ENCODE data around the gene ZNF546. TPM values are rescaled to one million over a fixed set of nuclear protein-coding genes. Genes with fewer than 3 reads are reported as not detected.

Gene ZNF546
- 0.41 TPM for polyA plus RNA-seq (2012; ENCODE audit: insufficient read length, low read depth)

DNA sequence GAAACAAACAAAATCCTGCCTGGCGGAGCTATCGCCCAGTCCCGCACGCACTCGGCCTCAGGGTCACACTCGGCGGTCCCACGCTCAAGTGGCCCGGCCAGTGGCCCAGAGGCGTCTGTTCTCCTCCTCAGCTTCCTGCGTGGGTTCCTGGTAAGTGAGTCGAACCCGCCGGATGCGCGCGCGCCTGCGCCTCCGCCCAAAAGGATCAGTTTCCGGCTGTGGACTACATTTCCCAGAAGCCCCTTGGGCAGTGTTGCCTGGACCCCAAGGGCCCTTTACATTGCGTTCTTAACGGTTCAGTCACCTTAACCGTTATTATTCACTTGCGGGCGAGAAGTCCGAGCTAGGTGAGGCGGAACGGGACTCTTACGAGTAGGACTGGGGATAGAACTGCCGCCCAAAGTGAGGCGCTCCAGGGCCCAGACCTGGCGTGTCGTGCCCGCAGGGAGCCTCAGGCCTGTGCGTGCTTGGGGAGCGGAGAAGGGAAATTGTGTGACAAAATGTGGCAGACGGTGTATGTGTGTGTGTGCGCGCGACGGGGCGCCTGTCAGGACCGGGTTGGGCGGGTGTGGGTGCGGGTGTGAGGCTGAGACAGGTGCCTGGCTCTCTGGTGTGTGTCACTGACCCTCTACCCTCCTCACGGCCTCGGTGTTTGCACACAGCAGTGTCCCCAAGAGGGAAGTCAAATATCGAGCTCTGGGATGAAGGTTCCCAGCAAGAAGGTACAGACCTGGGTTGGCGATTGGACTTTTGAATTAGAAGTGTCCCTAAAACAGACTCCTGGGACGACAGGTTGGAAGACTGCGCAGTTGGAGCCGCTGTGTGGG, at the start of gene ZNF546:
ZNF546 (plus strand) TSS at position 250 of the 827 bp plus-strand sequence. CDS start 1,267 bp downstream, outside the sequence.
- TF ChIP-seq REST (IDR thresholded peaks at IDR 0.05; ENCODE audit: insufficient read depth in 1 of 2, low read depth in 2 of 2, low read length in 2 of 2) (no peak), TAF1 (IDR thresholded peaks at IDR 0.05; ENCODE audit: borderline replicate concordance, insufficient read depth, low read length) (peak; percentile 91; the same call in 1 of the 2 replicates), POLR2AphosphoS5 (IDR thresholded peaks at IDR 0.05; ENCODE audit: low read depth, low read length) (peak; percentile 99), SIN3A (IDR thresholded peaks at IDR 0.05; ENCODE audit: borderline replicate concordance, insufficient read depth, low read length) (no peak), FOXP2 (optimal IDR thresholded peaks at IDR 0.05; ENCODE audit: borderline replicate concordance, extremely low read depth, extremely low read length, insufficient read depth) (peak; percentile 8)

GRCh38 chr19:39949026-39949747, 47.7 kb upstream of the ZNF546 start:
- TF ChIP-seq REST (IDR thresholded peaks at IDR 0.05; ENCODE audit: insufficient read depth in 1 of 2, low read depth in 2 of 2, low read length in 2 of 2) (no peak), SIN3A (IDR thresholded peaks at IDR 0.05; ENCODE audit: borderline replicate concordance, insufficient read depth, low read length) (no peak), FOXP2 (optimal IDR thresholded peaks at IDR 0.05; ENCODE audit: borderline replicate concordance, extremely low read depth, extremely low read length, insufficient read depth) (no peak), POLR2AphosphoS5 (IDR thresholded peaks at IDR 0.05; ENCODE audit: low read depth, low read length) (no peak), TAF1 (IDR thresholded peaks at IDR 0.05; ENCODE audit: borderline replicate concordance, insufficient read depth, low read length) (no peak)

DNA sequence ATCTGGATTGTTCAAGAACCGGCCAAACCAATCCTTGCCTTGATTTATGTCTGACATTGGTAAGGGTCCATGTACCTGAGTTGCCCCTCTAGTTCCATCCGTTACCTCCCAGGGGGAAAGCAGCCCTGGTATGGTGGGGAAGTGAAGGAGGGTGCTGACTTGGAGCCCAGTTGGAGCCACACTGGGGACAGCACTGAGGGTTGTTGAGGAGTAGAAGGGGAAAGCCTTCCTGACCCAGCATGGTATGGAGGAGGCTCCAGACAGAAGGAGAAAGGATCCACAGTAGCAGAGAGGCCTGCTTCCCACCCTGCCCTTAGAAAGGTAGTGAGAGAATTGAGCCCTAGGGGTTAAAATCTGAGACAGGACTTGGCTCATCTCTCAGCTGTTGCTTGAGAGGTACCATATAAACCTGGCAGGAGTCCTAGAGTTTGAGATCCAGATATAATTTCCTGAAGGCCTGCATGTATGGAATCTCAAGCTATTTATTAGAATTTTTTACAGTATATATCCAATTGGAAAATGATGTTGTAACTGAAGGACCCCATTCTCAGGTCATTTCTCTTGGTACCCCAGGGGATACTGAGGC, 45.7 kb upstream of the ZNF546 start:
- TF ChIP-seq POLR2AphosphoS5 (IDR thresholded peaks at IDR 0.05; ENCODE audit: low read depth, low read length) (no peak), SIN3A (IDR thresholded peaks at IDR 0.05; ENCODE audit: borderline replicate concordance, insufficient read depth, low read length) (no peak), REST (IDR thresholded peaks at IDR 0.05; ENCODE audit: insufficient read depth in 1 of 2, low read depth in 2 of 2, low read length in 2 of 2) (no peak), FOXP2 (optimal IDR thresholded peaks at IDR 0.05; ENCODE audit: borderline replicate concordance, extremely low read depth, extremely low read length, insufficient read depth) (no peak)

- TF ChIP-seq SIN3A (IDR thresholded peaks at IDR 0.05; ENCODE audit: borderline replicate concordance, insufficient read depth, low read length), result no peak
- TF ChIP-seq TAF1 (IDR thresholded peaks at IDR 0.05; ENCODE audit: borderline replicate concordance, insufficient read depth, low read length), result no peak
- TF ChIP-seq REST (IDR thresholded peaks at IDR 0.05; ENCODE audit: insufficient read depth in 1 of 2, low read depth in 2 of 2, low read length in 2 of 2), result no peak
- TF ChIP-seq FOXP2 (optimal IDR thresholded peaks at IDR 0.05; ENCODE audit: borderline replicate concordance, extremely low read depth, extremely low read length, insufficient read depth), result no peak
- TF ChIP-seq POLR2AphosphoS5 (IDR thresholded peaks at IDR 0.05; ENCODE audit: low read depth, low read length), result no peak
These were observed 45.2 kb upstream of the ZNF546 start for GRCh38 chr19:39951686-39952085.

Measured in PFSK-1 (cell line).